Skeletal muscle tissue (tissue), 4 donors: Measurements from ENCODE around the gene CTIF. TPM values are rescaled to one million over a fixed set of nuclear protein-coding genes. Genes with fewer than 3 reads are reported as not detected.

Experiments used
- H3K27ac ChIP-seq: one replicate; pipeline ENCODE4 v1.7.0; 2013; ENCODE audit warnings: mild to moderate bottlenecking, low read depth, low read length, inconsistent platforms
- H3K27me3 ChIP-seq, 3 donors: one replicate each; pipeline ENCODE4 v1.7.0; 2013; ENCODE audit warnings: low read length in 3 of 3; ENCODE audit not compliant: control insufficient read depth in 3 of 3, insufficient read depth in 3 of 3
- H3K36me3 ChIP-seq, 3 donors: one replicate each; pipeline ENCODE4 v1.7.0; 2013; ENCODE audit warnings: low read length in 3 of 3; ENCODE audit not compliant: control insufficient read depth in 3 of 3, insufficient read depth in 3 of 3
- H3K4me1 ChIP-seq, 3 donors: one replicate each; pipeline ENCODE4 v1.7.0; 2013; ENCODE audit warnings: low read length in 3 of 3, mild to moderate bottlenecking in 3 of 3; ENCODE audit not compliant: control insufficient read depth in 3 of 3, insufficient read depth in 3 of 3
- H3K4me3 ChIP-seq, 3 donors: one replicate each; pipeline ENCODE4 v1.7.0; 2013; ENCODE audit warnings: low read length in 3 of 3
- H3K9ac ChIP-seq, 3 donors: one replicate each; pipeline ENCODE4 v1.7.0; 2013; ENCODE audit warnings: low read length in 3 of 3, mild to moderate bottlenecking in 3 of 3, moderate library complexity in 2 of 3, low read depth in 1 of 3
- H3K9me3 ChIP-seq, 3 donors: one replicate each; pipeline ENCODE4 v1.7.0; 2013; ENCODE audit warnings: low read length in 3 of 3; ENCODE audit not compliant: control insufficient read depth in 3 of 3
- total RNA-seq: library from RNA; depleted of rRNA; stranded (reverse); fragments of >200 nt; gene quantifications from one replicate; pipeline ENCODE4 v1.2.3, GENCODE V29; 2014
- donor health status: Osteomylitis.

CTIF gene
- total RNA-seq, 1 donor from 2014 or later: 16.7 TPM

GRCh38 chr18:48798334-48799245 is 259.8 kb downstream of the CTIF start:
- H3K4me3 ChIP-seq: peak overlapping the region in 2 of 3 donors; percentile 2 to 34
- peaks cover 0 to 4% (median 0%) of the 10 kb centered on the region in 3 donors for H3K36me3 ChIP-seq
- no peaks in the 10 kb centered on the region for H3K27me3 ChIP-seq
- H3K4me1 ChIP-seq: peaks cover 40 to 71% (median 60%) of the 10 kb centered on the region in 3 donors
- H3K27ac ChIP-seq: peak overlapping the region; percentile 78
- peak overlapping the region; percentile 52 to 79 (median 55) for H3K9ac ChIP-seq
- H3K9me3 ChIP-seq: no peaks in the 10 kb centered on the region

GRCh38 chr18:48799724-48800315 is 261.0 kb downstream of the CTIF start:
- Histone ChIP-seq H3K36me3 (peaks cover 0 to 4% (median 0%) of the 10 kb centered on the region in 3 donors), H3K9ac (no peak overlapping the region), H3K4me3 (no peak overlapping the region), H3K27ac (no peak overlapping the region), H3K9me3 (no peaks in the 10 kb centered on the region), H3K27me3 (no peaks in the 10 kb centered on the region), H3K4me1 (peaks cover 45 to 74% (median 67%) of the 10 kb centered on the region in 3 donors)

GRCh38 chr18:48800466-48800865 is 261.6 kb downstream of the CTIF start:
- Histone ChIP-seq H3K36me3 (peaks cover 0 to 4% (median 0%) of the 10 kb centered on the region in 3 donors), H3K27ac (no peak overlapping the region), H3K27me3 (no peaks in the 10 kb centered on the region), H3K9me3 (no peaks in the 10 kb centered on the region), H3K9ac (no peak overlapping the region), H3K4me3 (no peak overlapping the region), H3K4me1 (peaks cover 41 to 76% (median 67%) of the 10 kb centered on the region in 3 donors)

- Histone ChIP-seq H3K4me1 (peaks cover 41 to 76% (median 70%) of the 10 kb centered on the region in 3 donors), H3K27ac (no peak overlapping the region)
Observed at GRCh38 chr18:48800876-48801727, 262.3 kb downstream of the CTIF start.

GRCh38 chr18:48801728-48802542 is 263.1 kb downstream of the CTIF start:
- H3K4me3 ChIP-seq: peak overlapping the region in 1 of 3 donors; percentile 22
- no peaks in the 10 kb centered on the region for H3K27me3 ChIP-seq
- peak overlapping the region in 2 of 3 donors; percentile 14 to 79 for H3K9ac ChIP-seq
- H3K4me1 ChIP-seq: peaks cover 43 to 80% (median 73%) of the 10 kb centered on the region in 3 donors
- H3K9me3 ChIP-seq: no peaks in the 10 kb centered on the region
- no peaks in the 10 kb centered on the region for H3K36me3 ChIP-seq
- peak overlapping the region; percentile 58 for H3K27ac ChIP-seq

More at GRCh38 chr18:48800876-48801727, 262.3 kb downstream of the CTIF start:
- Histone ChIP-seq H3K9me3 (no peaks in the 10 kb centered on the region), H3K36me3 (peaks cover 0 to 4% (median 0%) of the 10 kb centered on the region in 3 donors), H3K27me3 (no peaks in the 10 kb centered on the region), H3K4me3 (no peak overlapping the region), H3K9ac (peak overlapping the region in 1 of 3 donors; percentile 11)

- peak overlapping the region in 2 of 3 donors; percentile 14 to 79 for H3K9ac ChIP-seq
- H3K4me3 ChIP-seq: peak overlapping the region in 1 of 3 donors; percentile 22
- peaks cover 41 to 75% (median 70%) of the 10 kb centered on the region in 3 donors for H3K4me1 ChIP-seq
- no peaks in the 10 kb centered on the region for H3K9me3 ChIP-seq
- no peaks in the 10 kb centered on the region for H3K36me3 ChIP-seq
- peak overlapping the region; percentile 58 for H3K27ac ChIP-seq
- H3K27me3 ChIP-seq: no peaks in the 10 kb centered on the region
Observed at GRCh38 chr18:48802543-48803290, 263.9 kb downstream of the CTIF start.

- H3K4me1 ChIP-seq: peaks cover 34 to 67% (median 66%) of the 10 kb centered on the region in 3 donors
- peak overlapping the region in 1 of 3 donors; percentile 79 for H3K9ac ChIP-seq
- no peak overlapping the region for H3K4me3 ChIP-seq
- no peaks in the 10 kb centered on the region for H3K36me3 ChIP-seq
- H3K27ac ChIP-seq: peak overlapping the region; percentile 58
- no peaks in the 10 kb centered on the region for H3K9me3 ChIP-seq
- H3K27me3 ChIP-seq: no peaks in the 10 kb centered on the region
Observed at GRCh38 chr18:48803518-48803917, 264.7 kb downstream of the CTIF start.

- Histone ChIP-seq H3K27ac (peak overlapping the region; percentile 58), H3K4me1 (peaks cover 32 to 60% (median 59%) of the 10 kb centered on the region in 3 donors)
Observed at GRCh38 chr18:48803951-48804855, 265.4 kb downstream of the CTIF start.

More at GRCh38 chr18:48803951-48804855, 265.4 kb downstream of the CTIF start:
- Histone ChIP-seq H3K9ac (peak overlapping the region in 1 of 3 donors; percentile 51), H3K9me3 (no peaks in the 10 kb centered on the region), H3K27me3 (no peaks in the 10 kb centered on the region), H3K36me3 (no peaks in the 10 kb centered on the region), H3K4me3 (no peak overlapping the region)
